OCI-LY7 (cell line): ENCODE measurements around the gene FANCD2. TPM values are rescaled to one million over a fixed set of nuclear protein-coding genes. Genes with fewer than 3 reads are reported as not detected.

Experiments
- BruUV-seq: library from RNA; stranded (reverse); fragments of 400-500 nt; replicated peaks from 2 replicates; lab custom pipeline; 2021; lab: Mats Ljungman, UMichigan
- CTCF ChIA-PET: fragments of 300-600 bp; sonication (Branson Sonifier 250); formaldehyde crosslinking; loops from one replicate; lab custom pipeline; 2022; ENCODE audit warnings: antibody characterized with exemption; ENCODE audit not compliant: unreplicated experiment; lab: Charles Lee
- POLR2A ChIA-PET: fragments of 300-600 bp; sonication (Branson Sonifier 250); formaldehyde crosslinking; loops from one replicate; lab custom pipeline; 2022; ENCODE audit warnings: antibody characterized with exemption; lab: Charles Lee
- DNase-seq: peaks from one replicate; pipeline ENCODE4 v3.0.0-alpha.2; 2015; ENCODE audit warnings: low spot score
- H2AFZ ChIP-seq: fragments of 200-600 bp; sonication (generic), shearing (Covaris generic); 2 replicates; pipeline ENCODE4 v1.6.1; 2014; ENCODE audit warnings: mild to moderate bottlenecking, antibody characterized with exemption, low read length, moderate library complexity
- H3K27ac ChIP-seq: fragments of 200-600 bp; sonication (generic); 2 replicates; pipeline ENCODE4 v1.5.1; 2014; ENCODE audit warnings: mixed run types, low read depth, mild to moderate bottlenecking, moderate library complexity, low read length, inconsistent platforms; ENCODE audit not compliant: poor library complexity, severe bottlenecking
- H3K36me3 ChIP-seq: fragments of 200-600 bp; sonication (generic); 2 replicates; pipeline ENCODE4 v1.6.1; 2014; ENCODE audit warnings: mild to moderate bottlenecking, antibody characterized with exemption, low read length, moderate library complexity, mixed read lengths; ENCODE audit not compliant: insufficient read depth
- H3K4me1 ChIP-seq: fragments of 200-600 bp; sonication (generic); 2 replicates; pipeline ENCODE4 v1.5.1; 2014; ENCODE audit warnings: mild to moderate bottlenecking, low read length; ENCODE audit not compliant: insufficient read depth, poor library complexity, severe bottlenecking
- H3K4me2 ChIP-seq: fragments of 200-600 bp; sonication (generic); 2 replicates; pipeline ENCODE4 v1.6.1; 2014; ENCODE audit warnings: mild to moderate bottlenecking, low read length
- H3K4me3 ChIP-seq: fragments of 200-600 bp; sonication (generic); 2 replicates; pipeline ENCODE4 v1.5.1; 2014; ENCODE audit warnings: mild to moderate bottlenecking, low read depth, low read length; ENCODE audit not compliant: poor library complexity, severe bottlenecking
- H3K79me2 ChIP-seq: fragments of 200-600 bp; sonication (generic); 2 replicates; pipeline ENCODE4 v1.6.1; 2016; ENCODE audit warnings: low read depth, mild to moderate bottlenecking, low read length, moderate library complexity, mixed read lengths; ENCODE audit not compliant: insufficient read depth
- H3K9me2 ChIP-seq: fragments of 200-600 bp; sonication (generic); 2 replicates; pipeline ENCODE4 v1.6.1; 2016; ENCODE audit warnings: mild to moderate bottlenecking, low read length, mixed read lengths; ENCODE audit not compliant: insufficient read depth
- H3K9me3 ChIP-seq: fragments of 200-600 bp; sonication (generic); 2 replicates; pipeline ENCODE4 v1.6.1; 2014; ENCODE audit warnings: mild to moderate bottlenecking, mixed run types, low read length, mixed read lengths
- H4K20me1 ChIP-seq: fragments of 200-600 bp; sonication (generic); 2 replicates; pipeline ENCODE4 v1.6.1; 2014; ENCODE audit warnings: mild to moderate bottlenecking, antibody characterized with exemption, low read length, moderate library complexity, mixed read lengths; ENCODE audit not compliant: insufficient read depth
- CTCF ChIP-seq: fragments of 200-600 bp; sonication (generic); conservative IDR thresholded peaks from 2 replicates; pipeline ENCODE4 v1.5.1; 2014; ENCODE audit warnings: mild to moderate bottlenecking, antibody characterized with exemption, low read length, moderate library complexity, mixed read lengths
- EZH2phosphoT487 ChIP-seq: fragments of 200-600 bp; sonication (generic); IDR thresholded peaks from 2 replicates; pipeline ENCODE4 v1.6.1; 2018; ENCODE audit warnings: low read depth, borderline replicate concordance, mild to moderate bottlenecking, mixed run types, antibody characterized with exemption, low read length, moderate library complexity, mixed read lengths
- intact Hi-C: fragments of 100-400 bp; cut with micrococcal nuclease; formaldehyde crosslinking; loops from one replicate; pipeline ENCODE4 v1.10.0; 2022; ENCODE audit not compliant: unreplicated experiment
- total RNA-seq, 2 experiments: library from RNA; depleted of rRNA in 1 of 2; stranded (reverse); fragments of >200 nt in 1 of 2; shearing (Covaris generic) in 1 of 2; gene quantifications; 2 replicates each; pipeline ENCODE4 v1.2.3, GENCODE V29; 2014 to 2022

The FANCD2 gene
- total RNA-seq, 2 experiments from 2014 or later: 112 to 130 TPM

GRCh38 chr3:10115326-10116137, 89.3 kb downstream of the FANCD2 start, which contains the start of gene BRK1:
Gene BRK1, plus strand, starts transcription at chr3:10115675. Its CDS starts 27 bp downstream, at chr3:10115702.
- CTCF ChIA-PET: no interaction called here
- BruUV-seq: no TSS peak
- peaks cover 20% of the 10 kb centered on the region for H3K4me1 ChIP-seq
- H2AFZ ChIP-seq: peak within 1 kb of the TSS; percentile 67; the same call in 1 of the 2 replicates
- DNase-seq: peak; percentile 98
- H3K4me3 ChIP-seq: peak within 1 kb of the TSS; percentile 97
- H3K36me3 ChIP-seq: peaks cover 31% of the 10 kb centered on the region
- intact Hi-C loops: loop anchor here (1.0 to 5.0 kb wide), 2 partner anchors 110 to 207 kb away; partner anchors contain the start of gene SEC13
- H3K4me2 ChIP-seq: peak within 1 kb of the TSS; percentile 94
- peaks cover 49% of the 10 kb centered on the region for H3K79me2 ChIP-seq
- H3K9me2 ChIP-seq: no peaks in the 10 kb centered on the region
- POLR2A ChIA-PET: interaction anchor here (0.5 to 1.6 kb wide), 13 partner anchors 11 to 331 kb away, joined by 3 to 8 read pairs (median 5); no protein-coding TSS in a partner anchor
- peak within 1 kb of the TSS; percentile 61 for H3K27ac ChIP-seq
- H3K9me3 ChIP-seq: no peaks in the 10 kb centered on the region
- TF ChIP-seq EZH2phosphoT487: no peak
- no peak for TF ChIP-seq CTCF
- peaks cover 14% of the 10 kb centered on the region; the same call in 1 of the 2 replicates for H4K20me1 ChIP-seq

GRCh38 chr3:10116138-10116460, 89.9 kb downstream of the FANCD2 start:
- DNase-seq: no peak
- Histone ChIP-seq H3K4me2 (peak overlapping the region; percentile 94), H3K4me1 (peaks cover 20% of the 10 kb centered on the region), H3K36me3 (peaks cover 37% of the 10 kb centered on the region), H3K9me3 (no peaks in the 10 kb centered on the region), H3K79me2 (peaks cover 54% of the 10 kb centered on the region), H2AFZ (peak overlapping the region; percentile 67; the same call in 1 of the 2 replicates), H3K27ac (peak overlapping the region; percentile 61), H3K9me2 (no peaks in the 10 kb centered on the region), H4K20me1 (peaks cover 14% of the 10 kb centered on the region; the same call in 1 of the 2 replicates), H3K4me3 (peak overlapping the region; percentile 97)
- POLR2A ChIA-PET: interaction anchor here (0.5 to 1.6 kb wide), 8 partner anchors 10 to 128 kb away, joined by 3 to 7 read pairs (median 3); no protein-coding TSS in a partner anchor
- no TSS peak for BruUV-seq
- intact Hi-C loops: loop anchor here (5.0 kb wide), 1 partner anchor 206 kb away; the partner anchor contains the start of gene SEC13
- CTCF ChIA-PET: no interaction called here
- TF ChIP-seq EZH2phosphoT487: no peak

GRCh38 chr3:10116928-10117327, 90.7 kb downstream of the FANCD2 start:
- Histone ChIP-seq H3K4me1 (peaks cover 20% of the 10 kb centered on the region), H3K79me2 (peaks cover 61% of the 10 kb centered on the region), H3K27ac (no peak overlapping the region), H4K20me1 (peaks cover 14% of the 10 kb centered on the region; the same call in 1 of the 2 replicates), H3K4me3 (peak overlapping the region; percentile 97), H3K36me3 (peaks cover 45% of the 10 kb centered on the region), H3K4me2 (peak overlapping the region; percentile 94), H3K9me2 (no peaks in the 10 kb centered on the region), H3K9me3 (no peaks in the 10 kb centered on the region), H2AFZ (no peak overlapping the region)
- no TSS peak for BruUV-seq
- CTCF ChIA-PET: no interaction called here
- intact Hi-C loops: loop anchor here (5.0 kb wide), 1 partner anchor 205 kb away; the partner anchor contains the start of gene SEC13
- POLR2A ChIA-PET: interaction anchor here (0.6 to 1.6 kb wide), 7 partner anchors 8 to 141 kb away, joined by 3 to 5 read pairs (median 3); partner anchors contain the start of gene VHL
- DNase-seq: no peak
- TF ChIP-seq EZH2phosphoT487: no peak
- TF ChIP-seq CTCF: no peak
